ENCODE measurements around the gene SENP7.

GRCh38 chr3:101501783-101502182 is 11.2 kb downstream of the SENP7 start:
- TF ChIP-seq CTCF (IDR thresholded peaks at IDR 0.05; ENCODE audit: insufficient read depth, low read depth, low read length) (no peak), EZH2 (IDR thresholded peaks at IDR 0.05; ENCODE audit: insufficient read depth, low read length) (no peak)

Data from astrocyte (in vitro differentiated cells and primary cell).